Activated effector memory CD4-positive, alpha-beta T cell treated with Interleukin-2 at 50 U/mL for 16 hours (primary cell): ENCODE measurements around the gene REX1BD.
"Not testable (repeated sequence)": the region's sequence is repeated elsewhere in the genome, so short reads cannot be mapped to it uniquely, and the experiment has no call there.

ENCODE experiments used
- DNase-seq: peaks from one replicate; pipeline ENCODE4 v3.0.0-alpha.2; 2020

REX1BD gene

GRCh38 chr19:18588611-18589379, at the start of gene REX1BD:
Gene REX1BD, plus strand, starts transcription at chr19:18588798. Its CDS starts 4 bp downstream, at chr19:18588802.
- peak; percentile 82 for DNase-seq

DNA sequence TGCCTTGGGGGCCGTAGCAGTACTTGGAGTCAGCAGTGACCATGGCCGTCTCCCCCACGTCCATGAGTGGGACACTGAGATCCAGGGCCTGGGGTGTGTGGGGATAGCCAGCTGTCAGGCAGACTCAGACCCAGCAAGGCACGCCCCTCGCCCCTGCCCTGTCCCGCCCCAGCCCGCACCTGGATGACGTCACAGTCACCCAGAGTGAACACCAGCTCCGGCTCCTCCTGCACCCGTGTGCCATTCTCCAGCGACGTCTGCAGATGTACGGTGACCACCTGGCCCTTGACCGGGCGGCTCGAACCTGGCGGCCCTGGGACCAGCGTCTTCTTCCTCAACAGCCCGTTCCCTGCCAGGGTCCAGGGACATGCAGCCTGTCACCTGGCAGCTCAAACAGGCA, 49.2 kb upstream of the REX1BD start:
- DNase-seq = no peak

DNA sequence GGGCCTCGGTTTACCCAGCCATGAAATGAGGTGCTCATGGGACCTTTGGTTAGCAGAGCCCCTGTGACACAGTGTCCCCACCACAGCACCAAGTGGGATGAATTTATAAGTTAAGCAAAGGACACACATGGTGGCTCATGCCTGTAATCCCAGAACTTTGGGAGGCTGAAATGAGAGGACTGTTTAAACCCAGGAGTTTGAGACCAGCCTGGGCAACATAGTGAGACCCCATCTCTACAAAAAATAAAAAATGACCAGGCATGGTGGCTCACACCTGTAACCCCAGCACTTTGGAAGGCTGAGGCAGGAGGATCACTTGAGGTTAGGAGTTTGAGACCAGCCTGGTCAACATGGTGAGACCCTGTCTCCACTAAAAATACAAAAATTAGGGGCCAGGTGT, 48.4 kb upstream of the REX1BD start:
- DNase-seq = not testable (repeated sequence)

DNA sequence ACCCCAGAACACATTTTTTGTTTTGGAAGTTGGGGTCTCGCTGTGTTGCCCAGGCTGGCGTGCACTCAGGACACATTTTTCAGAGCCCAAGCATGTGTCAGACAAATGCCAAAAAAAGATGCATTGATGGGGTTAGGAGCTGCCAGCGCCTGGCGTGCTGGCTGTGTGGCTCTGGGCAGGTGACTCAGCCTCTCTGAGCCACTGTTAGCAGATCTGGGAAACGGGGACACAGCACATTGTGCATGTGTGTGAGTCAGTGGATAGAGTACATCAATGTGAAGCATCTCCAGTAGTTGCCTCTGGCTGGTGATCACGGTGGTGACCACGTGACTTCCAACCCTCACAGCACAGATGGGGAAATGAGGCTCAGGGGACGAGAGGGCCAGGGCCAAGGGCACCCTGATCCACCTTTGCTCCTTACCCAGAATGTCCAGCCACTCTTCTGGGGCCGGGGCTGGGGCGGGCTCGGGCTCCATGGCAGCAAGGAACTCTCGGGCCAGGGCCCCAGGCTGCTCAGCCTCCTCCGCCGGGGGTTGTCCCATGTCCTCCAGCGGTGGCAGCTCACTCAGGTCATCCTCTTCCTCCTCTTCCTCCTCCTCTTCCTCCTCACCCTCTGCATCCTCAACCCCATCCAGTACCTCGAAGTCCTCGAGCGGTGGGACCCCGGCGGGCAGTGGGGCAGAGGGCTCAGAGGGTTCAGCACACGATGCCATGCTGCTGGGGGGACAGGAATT, 47.2 kb upstream of the REX1BD start:
- no peak for DNase-seq

- DNase-seq = no peak
Observed at GRCh38 chr19:18541992-18542940, 46.3 kb upstream of the REX1BD start.

- peak; percentile 92 for DNase-seq
Observed at GRCh38 chr19:18542941-18543813, 45.4 kb upstream of the REX1BD start, which contains the start of gene FKBP8. Gene FKBP8, minus strand, starts transcription at chr19:18543573. Its CDS starts 1,603 bp downstream, at chr19:18541970.

DNA sequence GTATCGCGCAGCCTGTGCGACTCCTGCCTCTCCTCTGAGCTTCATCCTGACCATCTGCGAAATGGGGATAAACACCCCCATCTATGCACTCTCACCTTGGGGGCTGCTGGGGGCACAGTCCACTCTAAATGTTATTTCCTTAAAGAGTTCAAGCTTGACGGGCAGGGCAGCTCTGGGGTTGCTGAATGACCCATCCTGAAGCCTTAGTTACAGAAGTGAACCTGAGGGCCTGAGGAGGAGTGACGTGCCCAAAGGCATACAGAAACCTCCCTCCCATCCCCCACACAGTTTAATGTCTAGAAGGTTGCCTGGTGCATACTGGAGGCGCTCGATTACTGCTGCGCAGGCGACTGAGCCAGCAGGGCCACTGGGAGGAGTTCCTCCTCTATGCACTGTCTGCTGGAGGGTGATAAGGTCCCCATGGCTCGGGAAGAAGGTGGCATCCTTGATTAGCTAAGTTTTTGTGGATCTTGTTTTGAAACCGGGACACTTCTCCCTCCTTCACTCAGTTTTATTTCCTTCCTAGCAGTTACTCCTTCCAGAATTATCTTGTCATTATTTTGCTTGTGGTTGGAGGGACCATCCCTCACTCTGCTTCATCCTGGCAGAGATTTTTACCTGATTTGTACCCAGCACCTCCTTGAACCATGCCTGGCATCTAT, 44.7 kb upstream of the REX1BD start:
- DNase-seq = peak; percentile 68

DNA sequence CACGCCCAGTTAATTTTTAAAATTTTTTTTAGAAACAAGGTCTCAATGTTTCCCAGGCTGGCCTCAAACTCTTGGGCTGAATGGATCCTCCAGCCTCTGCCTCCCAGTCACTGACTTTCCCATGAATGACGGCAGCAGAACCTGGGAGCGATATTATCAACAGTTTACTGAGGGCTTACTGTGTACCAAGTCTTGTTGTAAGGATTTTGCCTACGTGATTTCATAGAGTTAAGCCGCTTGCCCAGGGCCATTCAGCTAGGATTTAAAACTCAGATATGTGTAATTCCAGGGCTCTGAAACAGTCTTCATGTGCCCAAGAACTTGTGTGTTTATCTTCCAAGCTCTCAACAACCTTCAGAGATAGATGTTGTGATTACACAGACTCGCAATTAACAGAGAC, 37.0 kb upstream of the REX1BD start:
- no peak for DNase-seq

DNA sequence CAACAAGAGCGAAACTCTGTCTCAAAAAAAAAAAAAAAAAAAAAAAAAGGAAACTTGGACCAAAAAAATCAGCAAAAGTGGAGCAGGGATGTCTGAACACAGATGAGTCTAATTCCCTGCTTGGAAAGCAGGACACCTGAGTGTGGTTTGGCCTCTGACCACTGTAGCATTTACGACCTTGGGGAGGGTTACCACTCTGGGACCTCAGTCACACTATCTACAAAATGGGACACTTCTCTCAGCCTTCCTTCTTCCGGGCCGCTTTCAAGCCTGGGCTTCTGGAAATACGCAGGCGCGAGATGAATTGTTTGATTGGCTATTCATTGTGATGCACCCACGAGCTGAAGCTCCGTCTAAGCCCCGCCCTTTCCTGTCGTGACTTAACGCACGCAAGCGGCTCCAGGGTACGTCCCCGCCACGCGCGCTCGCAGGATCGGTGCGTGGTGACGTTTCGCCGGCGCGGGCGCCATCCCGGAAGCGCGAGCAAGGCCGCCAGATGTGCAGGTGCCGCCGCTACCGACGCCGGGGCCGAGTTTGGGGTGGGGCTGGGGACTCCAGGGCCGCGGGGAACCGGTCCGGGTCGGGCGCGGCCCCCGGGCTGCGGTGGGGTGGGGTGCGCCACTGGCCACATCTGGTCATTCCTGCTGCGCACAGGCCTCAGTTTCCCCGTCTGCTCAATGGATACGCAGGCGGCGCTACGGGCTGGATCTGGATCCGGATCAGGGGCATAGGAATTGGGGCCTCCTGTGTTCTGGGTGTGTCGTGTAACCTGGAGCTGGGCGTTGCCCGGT, 31.0 kb upstream of the REX1BD start, which contains the start of gene KXD1:
Gene KXD1, plus strand, starts transcription at position 460 of the 791 bp plus-strand sequence. CDS start 4,187 bp downstream, outside the sequence.
- DNase-seq = peak; percentile 96

- DNase-seq = no peak
Observed at GRCh38 chr19:18558202-18558555, 30.4 kb upstream of the REX1BD start.

DNA sequence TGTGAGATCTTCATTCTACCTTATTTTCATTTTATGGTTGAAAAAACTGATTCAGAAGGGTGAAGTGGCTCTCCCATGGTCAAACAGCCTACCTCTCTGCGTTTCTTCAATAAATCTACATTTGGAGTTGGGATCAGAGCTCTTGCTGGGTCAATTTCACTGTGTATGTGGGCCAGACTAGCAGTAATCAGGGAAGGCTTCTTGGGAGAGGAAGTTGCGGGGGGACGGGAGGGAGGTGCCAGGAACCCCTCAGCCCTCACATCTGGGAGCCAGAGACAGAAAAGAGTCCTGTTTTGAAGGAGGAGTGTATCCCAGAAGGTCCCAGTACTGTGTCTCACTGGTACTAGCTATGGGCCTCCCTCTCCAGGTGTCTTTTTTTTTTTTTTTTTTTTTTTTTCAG, 30.0 kb upstream of the REX1BD start:
- no peak for DNase-seq

DNA sequence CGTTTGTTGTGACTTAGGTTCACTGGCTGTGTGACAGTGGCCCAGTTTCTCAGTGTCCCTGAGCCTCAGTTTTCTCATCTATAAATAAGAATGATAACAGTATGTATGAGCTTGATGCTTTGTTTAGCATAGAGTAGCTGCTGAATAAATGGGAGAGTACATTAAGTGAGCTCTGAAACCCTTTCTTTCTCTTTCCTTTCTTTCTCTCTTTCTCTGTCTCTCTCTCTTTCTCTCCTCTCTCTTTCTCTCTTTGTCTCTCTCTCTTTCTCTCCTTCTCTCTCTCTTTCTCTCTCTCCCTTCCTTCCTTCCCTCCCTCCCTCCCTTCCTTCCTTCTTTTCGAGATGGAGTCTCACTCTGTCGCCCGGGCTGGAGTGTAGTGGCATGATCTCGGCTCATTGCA, 28.9 kb upstream of the REX1BD start:
- DNase-seq = no peak

- DNase-seq = no peak
Observed at GRCh38 chr19:18562086-18562485, 26.5 kb upstream of the REX1BD start.

GRCh38 chr19:18566953-18567352, 21.6 kb upstream of the REX1BD start:
- no peak for DNase-seq

- DNase-seq = no peak
Observed at GRCh38 chr19:18568367-18568766, 20.2 kb upstream of the REX1BD start.

- peak; percentile 99 for DNase-seq
Observed at GRCh38 chr19:18571564-18572344, 16.8 kb upstream of the REX1BD start, which contains the start of gene UBA52. Gene UBA52, plus strand, starts transcription at chr19:18571857. Its CDS starts 1,444 bp downstream, at chr19:18573301.

GRCh38 chr19:18574691-18575291, 13.8 kb upstream of the REX1BD start:
- DNase-seq = no peak

GRCh38 chr19:18576383-18576782, 12.2 kb upstream of the REX1BD start:
- no peak for DNase-seq

GRCh38 chr19:18577365-18577914, 11.2 kb upstream of the REX1BD start:
- no peak for DNase-seq
